ENCODE results near the gene ASB2. TPM values are rescaled to one million over a fixed set of nuclear protein-coding genes. Genes with fewer than 3 reads are reported as not detected.

ASB2 gene
- total RNA-seq, 4 donors from 2014 or later = 0.60 to 2.1 (median 1.8) TPM; not detected in 1

GRCh38 chr14:93945070-93945399 lies 31.3 kb downstream of the ASB2 start:
- WGBS, 2 donors = 87 to 96% methylated on average over 5 of the region's 5 CpGs
- Histone ChIP-seq H3K4me1 (no peaks in the 10 kb centered on the region), H3K36me3 (no peaks in the 10 kb centered on the region), H3K9me3 (no peaks in the 10 kb centered on the region), H3K27ac (no peak overlapping the region), H3K27me3 (no peaks in the 10 kb centered on the region), H3K4me3 (no peak overlapping the region)
- TF ChIP-seq POLR2A (IDR thresholded peaks at IDR 0.05) = no peak
- no peak for TF ChIP-seq EP300 (IDR thresholded peaks at IDR 0.05)
- TF ChIP-seq CTCF (IDR thresholded peaks at IDR 0.05) = no peak
- no peak for DNase-seq (ENCODE audit: low spot score in 2 of 2)

- TF ChIP-seq POLR2A (IDR thresholded peaks at IDR 0.05) (no peak), CTCF (IDR thresholded peaks at IDR 0.05) (no peak), EP300 (IDR thresholded peaks at IDR 0.05) (no peak)
- H3K4me3 ChIP-seq = no peak overlapping the region
- H3K27ac ChIP-seq = no peak overlapping the region
- H3K4me1 ChIP-seq = peaks cover 0 to 4% (median under 1%) of the 10 kb centered on the region in 4 donors
- H3K9me3 ChIP-seq = no peaks in the 10 kb centered on the region
- 88 to 89% methylated on average over 16 of the region's 16 CpGs for WGBS, 2 donors
- H3K36me3 ChIP-seq = no peaks in the 10 kb centered on the region
- no peak for DNase-seq (ENCODE audit: low spot score in 2 of 2)
- H3K27me3 ChIP-seq = no peaks in the 10 kb centered on the region
Observed at GRCh38 chr14:93944348-93945069, 31.9 kb downstream of the ASB2 start.

GRCh38 chr14:93943930-93944329 lies 32.4 kb downstream of the ASB2 start:
- H3K36me3 ChIP-seq = no peaks in the 10 kb centered on the region
- H3K27me3 ChIP-seq = peaks cover 0 to 6% of the 10 kb centered on the region in 2 donors
- H3K9me3 ChIP-seq = no peaks in the 10 kb centered on the region
- H3K4me1 ChIP-seq = peaks cover 0 to 10% (median 3%) of the 10 kb centered on the region in 4 donors
- H3K27ac ChIP-seq = no peak overlapping the region
- H3K4me3 ChIP-seq = no peak overlapping the region
- TF ChIP-seq POLR2A (IDR thresholded peaks at IDR 0.05) (no peak), CTCF (IDR thresholded peaks at IDR 0.05) (no peak), EP300 (IDR thresholded peaks at IDR 0.05) (no peak)
- 89 to 91% methylated on average over 9 of the region's 9 CpGs for WGBS, 2 donors
- DNase-seq (ENCODE audit: low spot score in 2 of 2) = no peak

GRCh38 chr14:93943052-93943451 lies 33.3 kb downstream of the ASB2 start:
- Histone ChIP-seq H3K27ac (no peak overlapping the region), H3K36me3 (no peaks in the 10 kb centered on the region), H3K9me3 (no peaks in the 10 kb centered on the region), H3K4me1 (peaks cover 0 to 11% (median 3%) of the 10 kb centered on the region in 4 donors), H3K27me3 (peaks cover 0 to 14% of the 10 kb centered on the region in 2 donors), H3K4me3 (no peak overlapping the region)
- TF ChIP-seq CTCF (IDR thresholded peaks at IDR 0.05) (no peak), EP300 (IDR thresholded peaks at IDR 0.05) (no peak), POLR2A (IDR thresholded peaks at IDR 0.05) (no peak)
- DNase-seq (ENCODE audit: low spot score in 2 of 2) = no peak
- WGBS, 2 donors = 76 to 80% methylated on average over 10 of the region's 10 CpGs

- WGBS, 2 donors = 65 to 72% methylated on average over 10 to 16 of the region's 16 CpGs
- DNase-seq (ENCODE audit: low spot score in 2 of 2) = no peak
- Histone ChIP-seq H3K4me1 (peaks cover 0 to 11% (median 3%) of the 10 kb centered on the region in 4 donors), H3K36me3 (no peaks in the 10 kb centered on the region), H3K27ac (no peak overlapping the region), H3K9me3 (no peaks in the 10 kb centered on the region), H3K27me3 (peaks cover 0 to 18% of the 10 kb centered on the region in 2 donors), H3K4me3 (no peak overlapping the region)
- no peak for TF ChIP-seq POLR2A (IDR thresholded peaks at IDR 0.05)
- TF ChIP-seq CTCF (IDR thresholded peaks at IDR 0.05) = no peak
- TF ChIP-seq EP300 (IDR thresholded peaks at IDR 0.05) = no peak
Observed at GRCh38 chr14:93941293-93941910, 35.0 kb downstream of the ASB2 start.
